D721Med (cell line): ENCODE results near the gene SORL1.

ENCODE experiments used
- DNase-seq: peaks from one replicate; pipeline ENCODE4 v3.0.0; 2011; ENCODE audit warnings: low spot score; ENCODE audit not compliant: insufficient read length
- FAIRE-seq: peaks from 2 replicates; lab custom pipeline; 2011; peaks lifted over from hg19 to GRCh38; lab: Jason Lieb, UNC
- TF ChIP-seq, protein P1 (sequence below): IDR thresholded peaks from 2 replicates; pipeline ENCODE4 v1.5.1; 2012; ENCODE audit warnings: mild to moderate bottlenecking, control low read depth; ENCODE audit not compliant: insufficient read depth; ENCODE audit errors: missing control alignments

The SORL1 gene

GRCh38 chr11:121466063-121466794 lies 14.1 kb downstream of the SORL1 start:
- FAIRE-seq, result no peak
- no peak for DNase-seq
- TF ChIP-seq, protein P1, sequence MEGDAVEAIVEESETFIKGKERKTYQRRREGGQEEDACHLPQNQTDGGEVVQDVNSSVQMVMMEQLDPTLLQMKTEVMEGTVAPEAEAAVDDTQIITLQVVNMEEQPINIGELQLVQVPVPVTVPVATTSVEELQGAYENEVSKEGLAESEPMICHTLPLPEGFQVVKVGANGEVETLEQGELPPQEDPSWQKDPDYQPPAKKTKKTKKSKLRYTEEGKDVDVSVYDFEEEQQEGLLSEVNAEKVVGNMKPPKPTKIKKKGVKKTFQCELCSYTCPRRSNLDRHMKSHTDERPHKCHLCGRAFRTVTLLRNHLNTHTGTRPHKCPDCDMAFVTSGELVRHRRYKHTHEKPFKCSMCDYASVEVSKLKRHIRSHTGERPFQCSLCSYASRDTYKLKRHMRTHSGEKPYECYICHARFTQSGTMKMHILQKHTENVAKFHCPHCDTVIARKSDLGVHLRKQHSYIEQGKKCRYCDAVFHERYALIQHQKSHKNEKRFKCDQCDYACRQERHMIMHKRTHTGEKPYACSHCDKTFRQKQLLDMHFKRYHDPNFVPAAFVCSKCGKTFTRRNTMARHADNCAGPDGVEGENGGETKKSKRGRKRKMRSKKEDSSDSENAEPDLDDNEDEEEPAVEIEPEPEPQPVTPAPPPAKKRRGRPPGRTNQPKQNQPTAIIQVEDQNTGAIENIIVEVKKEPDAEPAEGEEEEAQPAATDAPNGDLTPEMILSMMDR, result no peak

- TF ChIP-seq, protein P1, result no peak
- no peak for FAIRE-seq
- DNase-seq, result no peak
Measured at GRCh38 chr11:121467471-121467870, 15.4 kb downstream of the SORL1 start.

DNA sequence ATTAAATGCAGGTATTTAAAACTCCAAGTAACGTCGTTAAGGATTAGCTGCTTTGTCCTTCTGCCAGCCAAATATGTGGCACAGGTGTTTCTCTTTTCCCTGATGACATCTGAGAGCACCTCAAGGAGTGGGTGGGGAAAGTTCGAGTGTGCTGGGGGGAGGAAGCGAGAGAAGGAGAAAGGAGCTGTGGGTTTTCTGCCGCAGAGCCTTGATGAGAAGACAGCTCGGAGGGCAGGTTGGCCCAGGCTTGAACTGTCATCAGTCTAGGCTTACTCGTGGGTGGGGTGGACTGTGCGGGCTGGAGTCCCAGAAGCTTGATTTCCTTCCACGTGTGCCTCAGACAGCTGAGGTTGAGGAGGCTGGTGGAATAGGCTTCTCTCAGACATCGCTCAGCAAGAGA lies 15.9 kb downstream of the SORL1 start:
- TF ChIP-seq, protein P1, result no peak
- DNase-seq, result no peak
- FAIRE-seq, result no peak

GRCh38 chr11:121469910-121470309 lies 17.8 kb downstream of the SORL1 start:
- TF ChIP-seq, protein P1, result no peak
- FAIRE-seq (no peak), DNase-seq (no peak)

GRCh38 chr11:121471167-121471566 lies 19.1 kb downstream of the SORL1 start:
- DNase-seq (no peak), FAIRE-seq (no peak)
- TF ChIP-seq, protein P1, result no peak

DNA sequence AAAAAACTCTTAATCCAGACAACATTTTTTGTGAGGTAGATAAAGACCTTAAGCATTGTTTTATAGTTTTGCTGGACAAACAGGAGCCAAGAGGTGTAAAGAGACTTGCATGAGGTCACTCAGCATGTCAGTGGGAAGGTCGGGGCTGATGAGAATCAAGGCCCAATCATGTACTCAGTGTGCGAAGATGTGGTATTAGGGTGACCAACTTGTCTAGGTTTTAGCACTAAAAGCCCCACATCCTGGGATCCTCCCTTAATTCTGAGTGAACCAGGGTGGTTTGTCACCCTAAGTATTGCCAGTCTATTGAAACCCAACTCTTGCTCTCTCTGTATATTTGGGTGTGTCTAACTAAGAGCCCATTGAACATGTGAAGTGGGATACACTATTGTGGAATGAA lies 20.2 kb downstream of the SORL1 start:
- FAIRE-seq (no peak), DNase-seq (no peak)
- TF ChIP-seq, protein P1, result no peak

- DNase-seq (no peak), FAIRE-seq (no peak)
- TF ChIP-seq, protein P1, result no peak
Measured at GRCh38 chr11:121473064-121473777, 21.1 kb downstream of the SORL1 start.
